ENCODE data around the gene FTO.

- TF ChIP-seq CTCF (IDR thresholded peaks at IDR 0.05): no peak
- TF ChIP-seq POLR2A (IDR thresholded peaks at IDR 0.05): no peak
These were observed 357.5 kb downstream of the FTO start for GRCh38 chr16:54061454-54061853.
